CD14-positive monocyte (primary cell): ENCODE measurements around the gene HSD17B4. TPM values are rescaled to one million over a fixed set of nuclear protein-coding genes. Genes with fewer than 3 reads are reported as not detected.
"Not testable (repeated sequence)": the region's sequence is repeated elsewhere in the genome, so short reads cannot be mapped to it uniquely, and the experiment has no call there.

Source experiments
- DNase-seq, 3 donors: peaks; one replicate each; pipeline ENCODE4 v3.0.0-alpha.2; 2011 to 2022
- H2AFZ ChIP-seq: 2 replicates; pipeline ENCODE4 v1.6.0; 2012; ENCODE audit warnings: mild to moderate bottlenecking, low read depth, low read length, inconsistent platforms; ENCODE audit not compliant: insufficient read depth, poor library complexity, severe bottlenecking
- H3K27ac ChIP-seq, 2 donors: 1 replicate in 1 of 2; 2 replicates in 1 of 2; pipeline ENCODE4 v1.5.1; 2012 to 2013; ENCODE audit warnings: low read length in 2 of 2, control low read depth in 1 of 2, inconsistent platforms in 1 of 2, low read depth in 1 of 2, mild to moderate bottlenecking in 1 of 2
- H3K27me3 ChIP-seq, 2 donors: one replicate each; pipeline versions ENCODE4 v1.6.0 to v1.6.1; 2011 to 2013; ENCODE audit warnings: low read length in 2 of 2; ENCODE audit not compliant: control insufficient read depth in 2 of 2, insufficient read depth in 2 of 2
- H3K36me3 ChIP-seq, 2 donors: replicated peaks in 1 of 2; 1 replicate in 1 of 2; 2 replicates in 1 of 2; pipeline versions ENCODE4 v1.5.1 to v1.6.1; 2012 to 2013; ENCODE audit warnings: low read length in 2 of 2, control low read depth in 1 of 2, inconsistent platforms in 1 of 2, mild to moderate bottlenecking in 1 of 2; ENCODE audit not compliant: insufficient read depth in 2 of 2, control insufficient read depth in 1 of 2
- H3K4me1 ChIP-seq, 2 donors: 1 replicate in 1 of 2; 2 replicates in 1 of 2; pipeline versions ENCODE4 v1.5.1 to v1.6.1; 2012 to 2013; ENCODE audit warnings: low read length in 2 of 2, control low read depth in 1 of 2, inconsistent platforms in 1 of 2, mild to moderate bottlenecking in 1 of 2, moderate library complexity in 1 of 2; ENCODE audit not compliant: insufficient read depth in 2 of 2, control insufficient read depth in 1 of 2
- H3K4me2 ChIP-seq: replicated peaks from 2 replicates; pipeline ENCODE3; 2012; ENCODE audit warnings: low read length, moderate library complexity, mild to moderate bottlenecking; ENCODE audit not compliant: poor library complexity, severe bottlenecking; ENCODE audit errors: extremely low read depth
- H3K4me3 ChIP-seq, 3 experiments: fragments of 200-600 bp in 1 of 3; sonication (generic) in 1 of 3; replicated peaks in 1 of 3; 1 replicate in 2 of 3; 2 replicates in 1 of 3; pipeline ENCODE4 v1.5.1; 2011 to 2013; ENCODE audit warnings: low read length in 3 of 3, mild to moderate bottlenecking in 3 of 3, control low read depth in 2 of 3, low read depth in 2 of 3, inconsistent platforms in 1 of 3, moderate library complexity in 1 of 3
- H3K79me2 ChIP-seq: 2 replicates; pipeline ENCODE4 v1.6.0; 2012; ENCODE audit warnings: mild to moderate bottlenecking, control low read depth, inconsistent platforms, low read length, moderate library complexity; ENCODE audit not compliant: insufficient read depth
- H3K9ac ChIP-seq: 2 replicates; pipeline ENCODE4 v1.6.0; 2017; ENCODE audit warnings: low read length, mild to moderate bottlenecking; ENCODE audit not compliant: insufficient read depth, poor library complexity, severe bottlenecking
- H3K9me3 ChIP-seq, 2 donors: replicated peaks in 1 of 2; 1 replicate in 1 of 2; 2 replicates in 1 of 2; pipeline versions ENCODE4 v1.5.1 to v1.6.1; 2012 to 2013; ENCODE audit warnings: low read length in 2 of 2, control low read depth in 1 of 2; ENCODE audit not compliant: control insufficient read depth in 1 of 2, insufficient read depth in 1 of 2
- H4K20me1 ChIP-seq: 2 replicates; pipeline ENCODE4 v1.6.0; 2012; ENCODE audit warnings: mild to moderate bottlenecking, low read length, control low read depth, moderate library complexity; ENCODE audit not compliant: insufficient read depth
- H3K27ac Mint-ChIP-seq, 7 donors: one replicate each; pipeline ENCODE4 v1.8.0; 2020; ENCODE audit warnings: mild to moderate bottlenecking in 7 of 7, mixed read lengths in 7 of 7, moderate library complexity in 6 of 7, inconsistent platforms in 2 of 7
- H3K27me3 Mint-ChIP-seq, 3 donors: one replicate each; pipeline ENCODE4 v1.8.0; 2021 to 2022; ENCODE audit warnings: low read depth in 3 of 3, mild to moderate bottlenecking in 3 of 3, mixed read lengths in 3 of 3, moderate library complexity in 3 of 3, inconsistent platforms in 1 of 3
- H3K36me3 Mint-ChIP-seq, 2 donors: one replicate each; pipeline ENCODE4 v1.8.0; 2020; ENCODE audit warnings: mixed read lengths in 2 of 2, inconsistent platforms in 1 of 2, mild to moderate bottlenecking in 1 of 2
- H3K4me1 Mint-ChIP-seq: one replicate; pipeline ENCODE4 v1.8.0; 2020; ENCODE audit warnings: mild to moderate bottlenecking, mixed read lengths
- H3K4me3 Mint-ChIP-seq, 2 donors: one replicate each; pipeline ENCODE4 v1.8.0; 2020; ENCODE audit warnings: mild to moderate bottlenecking in 2 of 2, mixed read lengths in 2 of 2, moderate library complexity in 1 of 2
- H3K9me3 Mint-ChIP-seq, 7 donors: one replicate each; pipeline ENCODE4 v1.8.0; 2020 to 2022; ENCODE audit warnings: mixed read lengths in 7 of 7, mild to moderate bottlenecking in 6 of 7, moderate library complexity in 6 of 7, inconsistent platforms in 2 of 7
- CTCF ChIP-seq: fragments of 200-600 bp; IDR thresholded peaks from one replicate; pipeline ENCODE4 v1.8.0; 2022; ENCODE audit warnings: antibody characterized with exemption, mild to moderate bottlenecking
- WGBS: methylation state at CpG from one replicate; pipeline ENCODE4 v1.1.5; 2013; ENCODE audit warnings: missing lambda C conversion rate; ENCODE audit not compliant: insufficient coverage; 5-methylcytosine and 5-hydroxymethylcytosine counted together
- intact Hi-C, 2 donors: fragments of 100-400 bp; cut with micrococcal nuclease; formaldehyde crosslinking; loops; one replicate each; pipeline versions ENCODE4 v1.15.0 to v1.15.1; 2023
- polyA plus RNA-seq, 3 donors: library from polyadenylated mRNA; depleted of rRNA in 1 of 3; unstranded in 2 of 3; stranded (reverse) in 1 of 3; fragments of 300-500 nt in 2 of 3; fragments of >200 nt in 1 of 3; fragmentation: Illumina TruSeq in 2 of 3; gene quantifications; 1 replicate in 2 of 3; 2 replicates in 1 of 3; pipeline ENCODE4 v1.2.3, GENCODE V29; 2012 to 2021

HSD17B4 gene
- polyA plus RNA-seq, 3 donors: 78.2 to 167 (median 158) TPM

GRCh38 chr5:119427060-119427459, 25.2 kb upstream of the HSD17B4 start:
- Histone ChIP-seq H4K20me1 (no peaks in the 10 kb centered on the region), H3K36me3 (no peaks in the 10 kb centered on the region), H2AFZ (no peak overlapping the region), H3K9me3 (no peaks in the 10 kb centered on the region), H3K27ac (peak overlapping the region; percentile 14 to 62), H3K4me1 (peaks cover 42 to 46% of the 10 kb centered on the region in 2 donors), H3K79me2 (no peaks in the 10 kb centered on the region), H3K9ac (no peak overlapping the region), H3K4me2 (peak overlapping the region; percentile 21), H3K27me3 (no peaks in the 10 kb centered on the region), H3K4me3 (no peak overlapping the region)
- H3K27me3 Mint-ChIP-seq: peaks cover 0 to 1% (median 0%) of the 10 kb centered on the region in 3 donors
- intact Hi-C loops: no loop called here
- no CpG with 5 or more reads among the region's 2 CpGs for WGBS
- no peak for DNase-seq
- peak overlapping the region; percentile 64 to 86 (median 82) for H3K27ac Mint-ChIP-seq
- peaks cover 46% of the 10 kb centered on the region for H3K4me1 Mint-ChIP-seq
- peaks cover 0 to 2% (median 0%) of the 10 kb centered on the region in 7 donors for H3K9me3 Mint-ChIP-seq
- no peaks in the 10 kb centered on the region for H3K36me3 Mint-ChIP-seq
- TF ChIP-seq CTCF: no peak
- H3K4me3 Mint-ChIP-seq: no peak overlapping the region

- H3K27me3 ChIP-seq, H3K9ac ChIP-seq, H3K36me3 Mint-ChIP-seq, intact Hi-C loops, H3K9me3 ChIP-seq, H2AFZ ChIP-seq, H3K79me2 ChIP-seq, H4K20me1 ChIP-seq, H3K36me3 ChIP-seq, H3K27me3 Mint-ChIP-seq, H3K4me3 ChIP-seq, H3K9me3 Mint-ChIP-seq: not testable (repeated sequence)
- Mint-ChIP-seq H3K27ac (peak overlapping the region in 6 of 7 donors; percentile 64 to 89 (median 84)), H3K4me3 (peak overlapping the region in 1 of 2 donors; percentile 35), H3K4me1 (peaks cover 43% of the 10 kb centered on the region)
- peak in 2 of 3 donors; percentile 58 to 67 for DNase-seq
- Histone ChIP-seq H3K4me1 (peaks cover 41 to 43% of the 10 kb centered on the region in 2 donors), H3K27ac (peak overlapping the region in 1 of 2 donors; percentile 62), H3K4me2 (peak overlapping the region; percentile 21)
- WGBS: no CpG with 5 or more reads among the region's 4 CpGs
These were observed 24.7 kb upstream of the HSD17B4 start for GRCh38 chr5:119427596-119427995.

GRCh38 chr5:119428166-119428565, 24.1 kb upstream of the HSD17B4 start:
- H3K27me3 ChIP-seq, H3K36me3 Mint-ChIP-seq, H3K9me3 ChIP-seq, H3K4me3 ChIP-seq, H3K9ac ChIP-seq, intact Hi-C loops, H4K20me1 ChIP-seq, H3K36me3 ChIP-seq, H2AFZ ChIP-seq, DNase-seq, H3K9me3 Mint-ChIP-seq, H3K79me2 ChIP-seq, H3K4me2 ChIP-seq, H3K27me3 Mint-ChIP-seq: not testable (repeated sequence)
- Histone ChIP-seq H3K27ac (peak overlapping the region in 1 of 2 donors; percentile 62), H3K4me1 (peaks cover 35 to 37% of the 10 kb centered on the region in 2 donors)
- Mint-ChIP-seq H3K27ac (peak overlapping the region; percentile 64 to 94 (median 85)), H3K4me3 (peak overlapping the region in 1 of 2 donors; percentile 61), H3K4me1 (peaks cover 37% of the 10 kb centered on the region)
- WGBS: no CpG with 5 or more reads among the region's 1 CpG

- H3K9me3 Mint-ChIP-seq, H3K79me2 ChIP-seq, H2AFZ ChIP-seq, H4K20me1 ChIP-seq, H3K9me3 ChIP-seq, H3K4me3 Mint-ChIP-seq, H3K27me3 ChIP-seq, H3K27me3 Mint-ChIP-seq, H3K36me3 Mint-ChIP-seq, H3K9ac ChIP-seq, H3K4me2 ChIP-seq, intact Hi-C loops, H3K4me3 ChIP-seq, DNase-seq, H3K36me3 ChIP-seq: not testable (repeated sequence)
- Histone ChIP-seq H3K4me1 (peaks cover 35 to 36% of the 10 kb centered on the region in 2 donors), H3K27ac (peak overlapping the region in 1 of 2 donors; percentile 62)
- WGBS: 80% methylated on average over 1 of the region's 3 CpGs
- peak overlapping the region in 4 of 7 donors; percentile 82 to 94 (median 88) for H3K27ac Mint-ChIP-seq
- H3K4me1 Mint-ChIP-seq: peaks cover 39% of the 10 kb centered on the region
These were observed 23.7 kb upstream of the HSD17B4 start for GRCh38 chr5:119428574-119428973.
